SK-N-SH (cell line): ENCODE data around the gene LCOR. TPM values are rescaled to one million over a fixed set of nuclear protein-coding genes. Genes with fewer than 3 reads are reported as not detected.

ENCODE experiments used
- CTCF ChIA-PET: fragments of 300-600, 350-600 bp; formaldehyde crosslinking; extraction: SDS; loops from one replicate; lab custom pipeline; 2021; lab: Yijun Ruan, JAX
- POLR2A ChIA-PET: fragments of 350-600 bp; sonication (Branson Sonifier 250); formaldehyde crosslinking; extraction: SDS; loops from one replicate; lab custom pipeline; 2020; ENCODE audit warnings: antibody characterized with exemption, inconsistent platforms; lab: Yijun Ruan, JAX
- DNase-seq: peaks from one replicate; pipeline ENCODE4 v3.0.0; 2012
- H2AFZ ChIP-seq: fragments of 200-600 bp; sonication (generic); 2 replicates; pipeline ENCODE4 v1.8.1; 2016; ENCODE audit warnings: antibody characterized with exemption, mild to moderate bottlenecking, low read depth
- H3F3A ChIP-seq: fragments of 200-600 bp; sonication (generic); replicated peaks from 2 replicates; pipeline ENCODE3; 2016; ENCODE audit warnings: antibody characterized with exemption, mild to moderate bottlenecking; ENCODE audit not compliant: insufficient read depth
- H3K27ac ChIP-seq, 2 experiments: fragments of 200-500 bp in 1 of 2; fragments of 200-600 bp in 1 of 2; sonication (Bioruptor generic) in 1 of 2; sonication (generic), shearing (Covaris generic) in 1 of 2; 2 replicates each; pipeline versions ENCODE4 v1.5.1 to v1.6.1; 2014 to 2016; ENCODE audit warnings: low read depth in 2 of 2, inconsistent platforms in 1 of 2, low read length in 1 of 2, mild to moderate bottlenecking in 1 of 2, mixed read lengths in 1 of 2
- H3K27me3 ChIP-seq: fragments of 200-600 bp; sonication (generic), shearing (Covaris generic); 2 replicates; pipeline ENCODE4 v1.6.1; 2016; ENCODE audit warnings: mixed run types; ENCODE audit not compliant: insufficient read depth
- H3K36me3 ChIP-seq, 2 experiments: fragments of 200-500 bp in 1 of 2; fragments of 200-600 bp in 1 of 2; sonication (Bioruptor generic) in 1 of 2; sonication (generic) in 1 of 2; replicated peaks in 1 of 2; 2 replicates each; pipeline versions ENCODE3 to v1.5.1; 2014 to 2016; ENCODE audit warnings: low read length in 1 of 2, mild to moderate bottlenecking in 1 of 2; ENCODE audit not compliant: insufficient read depth in 2 of 2, control insufficient read depth in 1 of 2
- H3K4me1 ChIP-seq, 2 experiments: fragments of 200-500 bp in 1 of 2; fragments of 200-600 bp in 1 of 2; sonication (Bioruptor generic) in 1 of 2; sonication (generic), shearing (Covaris generic) in 1 of 2; 2 replicates each; pipeline versions ENCODE4 v1.5.1 to v1.6.1; 2014 to 2016; ENCODE audit warnings: low read depth in 1 of 2, low read length in 1 of 2, mixed run types in 1 of 2; ENCODE audit not compliant: insufficient read depth in 2 of 2, control insufficient read depth in 1 of 2
- H3K4me2 ChIP-seq: fragments of 200-600 bp; sonication (generic), shearing (Covaris generic); 2 replicates; pipeline ENCODE4 v1.6.1; 2017; ENCODE audit warnings: mixed run types
- H3K4me3 ChIP-seq, 2 experiments: fragments of 200-500 bp in 1 of 2; fragments of 200-600 bp in 1 of 2; sonication (Bioruptor generic) in 1 of 2; sonication (generic), shearing (Covaris generic) in 1 of 2; 2 replicates each; pipeline versions ENCODE4 v1.5.1 to v1.8.1; 2014 to 2016; ENCODE audit warnings: low read depth in 2 of 2, inconsistent platforms in 1 of 2, low read length in 1 of 2, mild to moderate bottlenecking in 1 of 2, mixed read lengths in 1 of 2, moderate library complexity in 1 of 2
- H3K79me2 ChIP-seq: fragments of 200-600 bp; sonication (generic); 2 replicates; pipeline ENCODE4 v1.8.1; 2017; ENCODE audit warnings: mild to moderate bottlenecking; ENCODE audit not compliant: insufficient read depth
- H3K9ac ChIP-seq: fragments of 200-600 bp; sonication (generic); 2 replicates; pipeline ENCODE4 v1.6.1; 2017; ENCODE audit warnings: mixed run types
- H3K9me2 ChIP-seq: fragments of 200-600 bp; sonication (generic); 2 replicates; pipeline ENCODE4 v1.6.1; 2017; ENCODE audit warnings: mixed run types
- H3K9me3 ChIP-seq: fragments of 200-600 bp; sonication (generic); 2 replicates; pipeline ENCODE4 v1.6.1; 2017; ENCODE audit warnings: mixed run types, mild to moderate bottlenecking, moderate library complexity
- H4K20me1 ChIP-seq: fragments of 200-600 bp; sonication (generic); 2 replicates; pipeline ENCODE4 v1.6.1; 2017; ENCODE audit warnings: mild to moderate bottlenecking, mixed run types; ENCODE audit not compliant: insufficient read depth
- CHD2 ChIP-seq: fragments of 150-350 bp; IDR thresholded peaks from 2 replicates; pipeline ENCODE4 v1.6.1; 2018; ENCODE audit warnings: low read length; ENCODE audit not compliant: partially characterized antibody
- EP300 ChIP-seq, 2 experiments: IDR thresholded peaks; 2 replicates each; pipeline versions ENCODE4 v1.4.0 to v1.6.1; 2012; ENCODE audit warnings: borderline replicate concordance in 1 of 2, low read depth in 1 of 2, low read length in 1 of 2
- FOSL2 ChIP-seq: IDR thresholded peaks from 2 replicates; pipeline ENCODE4 v1.4.0; 2012; ENCODE audit warnings: low read depth, mild to moderate bottlenecking, moderate library complexity, borderline replicate concordance
- GABPA ChIP-seq: IDR thresholded peaks from 2 replicates; pipeline ENCODE4 v1.4.0; 2012; ENCODE audit warnings: low read depth, mild to moderate bottlenecking
- IRF3 ChIP-seq: fragments of 150-350 bp; IDR thresholded peaks from 2 replicates; pipeline ENCODE4 v1.6.1; 2016; ENCODE audit warnings: mild to moderate bottlenecking, low read depth, low read length
- JUND ChIP-seq: IDR thresholded peaks from 2 replicates; pipeline ENCODE4 v1.4.0; 2012
- MEF2A ChIP-seq: IDR thresholded peaks from 2 replicates; pipeline ENCODE4 v1.4.0; 2012; ENCODE audit warnings: low read depth, borderline replicate concordance
- MXI1 ChIP-seq: IDR thresholded peaks from 2 replicates; pipeline ENCODE4 v1.6.1; 2012; ENCODE audit warnings: mild to moderate bottlenecking, low read depth, low read length, improper control_type of control experiment
- NFIC ChIP-seq: IDR thresholded peaks from 2 replicates; pipeline ENCODE4 v1.4.0; 2012; ENCODE audit warnings: borderline replicate concordance
- NRF1 ChIP-seq: IDR thresholded peaks from 2 replicates; pipeline ENCODE4 v1.6.1; 2012; ENCODE audit warnings: low read depth, mild to moderate bottlenecking, low read length
- POLR2AphosphoS5 ChIP-seq: IDR thresholded peaks from 2 replicates; pipeline ENCODE4 v1.6.1; 2012; ENCODE audit warnings: low read depth, low read length
- RFX5 ChIP-seq: IDR thresholded peaks from 2 replicates; pipeline ENCODE4 v1.6.1; 2012; ENCODE audit warnings: mild to moderate bottlenecking, improper control_type of control experiment, low read length
- RXRA ChIP-seq: IDR thresholded peaks from 2 replicates; pipeline ENCODE4 v1.4.0; 2012; ENCODE audit warnings: low read depth, mild to moderate bottlenecking, borderline replicate concordance
- SIN3A ChIP-seq: IDR thresholded peaks from 2 replicates; pipeline ENCODE4 v1.6.1; 2012; ENCODE audit warnings: low read depth, mild to moderate bottlenecking, low read length, moderate library complexity, borderline replicate concordance
- SMC3 ChIP-seq: IDR thresholded peaks from 2 replicates; pipeline ENCODE4 v1.6.1; 2012; ENCODE audit warnings: low read depth, low read length, improper control_type of control experiment
- TAF1 ChIP-seq: IDR thresholded peaks from 2 replicates; pipeline ENCODE4 v1.6.1; 2012; ENCODE audit warnings: low read depth, mild to moderate bottlenecking, low read length, moderate library complexity, borderline replicate concordance
- TCF12 ChIP-seq: IDR thresholded peaks from 2 replicates; pipeline ENCODE4 v1.4.0; 2012
- USF1 ChIP-seq: IDR thresholded peaks from 2 replicates; pipeline ENCODE4 v1.4.0; 2012; ENCODE audit warnings: low read depth, borderline replicate concordance
- YY1 ChIP-seq: IDR thresholded peaks from 2 replicates; pipeline ENCODE4 v1.4.0; 2012; ENCODE audit warnings: low read depth, mild to moderate bottlenecking
- ZBTB33 ChIP-seq: IDR thresholded peaks from 2 replicates; pipeline ENCODE4 v1.4.0; 2012; ENCODE audit warnings: low read depth, borderline replicate concordance
- WGBS: methylation state at CpG from one replicate; pipeline ENCODE4 v1.1.6; 2017; ENCODE audit warnings: low lambda C conversion rate; 5-methylcytosine and 5-hydroxymethylcytosine counted together
- polyA plus RNA-seq, 3 experiments: library from polyadenylated mRNA; depleted of rRNA; stranded (reverse); fragments of >200 nt; gene quantifications; 2 replicates each; pipeline ENCODE4 v1.2.3, GENCODE V29; 2012
- TF ChIP-seq, protein P1 (sequence below): fragments of 200-600 bp; sonication (generic); IDR thresholded peaks from 2 replicates; pipeline ENCODE4 v1.6.1; 2017; ENCODE audit warnings: antibody characterized with exemption, mild to moderate bottlenecking, moderate library complexity
- TF ChIP-seq, protein P2 (sequence below): IDR thresholded peaks from 2 replicates; pipeline ENCODE4; 2012
- TF ChIP-seq, protein P3 (sequence below): IDR thresholded peaks from 2 replicates; pipeline ENCODE4 v1.4.0; 2012; ENCODE audit warnings: low read depth

The LCOR gene
- polyA plus RNA-seq, 1 of the 3 experiments (the other 2 are of a cell fraction): 1.9 TPM

DNA sequence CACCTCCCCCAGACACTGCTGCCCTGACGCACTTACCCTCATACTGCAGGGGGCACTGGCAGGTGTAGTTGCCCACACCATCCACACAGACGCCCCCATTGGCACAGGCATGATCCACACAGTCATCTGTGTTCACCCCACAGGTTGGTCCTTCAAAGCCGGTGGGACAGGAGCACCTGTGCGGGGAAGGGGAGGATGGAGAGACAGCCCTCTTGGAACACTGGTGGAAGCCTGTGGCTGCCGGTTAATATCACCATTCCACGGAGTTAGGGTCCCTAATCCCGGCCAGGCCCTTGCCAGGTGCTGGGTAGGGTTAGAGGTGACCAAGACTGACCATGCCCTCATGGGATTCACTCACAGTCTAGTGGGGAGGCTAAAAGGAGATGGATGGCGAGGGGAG lies 181.9 kb downstream of the LCOR start:
- H3K9me2 ChIP-seq: peaks cover 3% of the 10 kb centered on the region; the same call in 1 of the 2 replicates
- ChIA-PET POLR2A (no interaction called here), CTCF (interaction anchor here (2.3 to 2.5 kb wide), 2 partner anchors 24 to 197 kb away, joined by 7 to 9 read pairs; no protein-coding TSS in a partner anchor)
- H3K9ac ChIP-seq: no peak overlapping the region
- no peaks in the 10 kb centered on the region for H3K27me3 ChIP-seq
- WGBS: 42% methylated on average over 5 of the region's 8 CpGs
- H4K20me1 ChIP-seq: no peaks in the 10 kb centered on the region
- no peaks in the 10 kb centered on the region for H3K4me1 ChIP-seq
- no peaks in the 10 kb centered on the region for H3K9me3 ChIP-seq
- DNase-seq: no peak
- H3K4me3 ChIP-seq: no peak overlapping the region
- H3K79me2 ChIP-seq: no peaks in the 10 kb centered on the region
- no peak overlapping the region for H2AFZ ChIP-seq
- H3K27ac ChIP-seq: no peak overlapping the region
- TF ChIP-seq MEF2A: no peak
- TF ChIP-seq NFIC: no peak
- no peak for TF ChIP-seq TAF1
- TF ChIP-seq, protein P1, sequence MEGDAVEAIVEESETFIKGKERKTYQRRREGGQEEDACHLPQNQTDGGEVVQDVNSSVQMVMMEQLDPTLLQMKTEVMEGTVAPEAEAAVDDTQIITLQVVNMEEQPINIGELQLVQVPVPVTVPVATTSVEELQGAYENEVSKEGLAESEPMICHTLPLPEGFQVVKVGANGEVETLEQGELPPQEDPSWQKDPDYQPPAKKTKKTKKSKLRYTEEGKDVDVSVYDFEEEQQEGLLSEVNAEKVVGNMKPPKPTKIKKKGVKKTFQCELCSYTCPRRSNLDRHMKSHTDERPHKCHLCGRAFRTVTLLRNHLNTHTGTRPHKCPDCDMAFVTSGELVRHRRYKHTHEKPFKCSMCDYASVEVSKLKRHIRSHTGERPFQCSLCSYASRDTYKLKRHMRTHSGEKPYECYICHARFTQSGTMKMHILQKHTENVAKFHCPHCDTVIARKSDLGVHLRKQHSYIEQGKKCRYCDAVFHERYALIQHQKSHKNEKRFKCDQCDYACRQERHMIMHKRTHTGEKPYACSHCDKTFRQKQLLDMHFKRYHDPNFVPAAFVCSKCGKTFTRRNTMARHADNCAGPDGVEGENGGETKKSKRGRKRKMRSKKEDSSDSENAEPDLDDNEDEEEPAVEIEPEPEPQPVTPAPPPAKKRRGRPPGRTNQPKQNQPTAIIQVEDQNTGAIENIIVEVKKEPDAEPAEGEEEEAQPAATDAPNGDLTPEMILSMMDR: no peak
- no peak for TF ChIP-seq SMC3
- TF ChIP-seq, protein P2, sequence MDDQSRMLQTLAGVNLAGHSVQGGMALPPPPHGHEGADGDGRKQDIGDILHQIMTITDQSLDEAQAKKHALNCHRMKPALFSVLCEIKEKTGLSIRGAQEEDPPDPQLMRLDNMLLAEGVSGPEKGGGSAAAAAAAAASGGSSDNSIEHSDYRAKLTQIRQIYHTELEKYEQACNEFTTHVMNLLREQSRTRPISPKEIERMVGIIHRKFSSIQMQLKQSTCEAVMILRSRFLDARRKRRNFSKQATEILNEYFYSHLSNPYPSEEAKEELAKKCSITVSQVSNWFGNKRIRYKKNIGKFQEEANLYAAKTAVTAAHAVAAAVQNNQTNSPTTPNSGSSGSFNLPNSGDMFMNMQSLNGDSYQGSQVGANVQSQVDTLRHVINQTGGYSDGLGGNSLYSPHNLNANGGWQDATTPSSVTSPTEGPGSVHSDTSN: no peak
- TF ChIP-seq, protein P3, sequence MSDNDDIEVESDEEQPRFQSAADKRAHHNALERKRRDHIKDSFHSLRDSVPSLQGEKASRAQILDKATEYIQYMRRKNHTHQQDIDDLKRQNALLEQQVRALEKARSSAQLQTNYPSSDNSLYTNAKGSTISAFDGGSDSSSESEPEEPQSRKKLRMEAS: no peak
- TF ChIP-seq CHD2: no peak
- TF ChIP-seq MXI1: no peak
- TF ChIP-seq NRF1: no peak
- TF ChIP-seq JUND: no peak
- no peak for TF ChIP-seq RFX5
- TF ChIP-seq EP300 (IDR thresholded peaks at IDR 0.05; ENCODE audit: borderline replicate concordance in 1 of 2, low read depth in 1 of 2, low read length in 1 of 2): no peak
- TF ChIP-seq GABPA: no peak
- TF ChIP-seq USF1: no peak
- no peaks in the 10 kb centered on the region for H3K36me3 ChIP-seq
- H3F3A ChIP-seq: no peaks in the 10 kb centered on the region
- no peak overlapping the region for H3K4me2 ChIP-seq

DNA sequence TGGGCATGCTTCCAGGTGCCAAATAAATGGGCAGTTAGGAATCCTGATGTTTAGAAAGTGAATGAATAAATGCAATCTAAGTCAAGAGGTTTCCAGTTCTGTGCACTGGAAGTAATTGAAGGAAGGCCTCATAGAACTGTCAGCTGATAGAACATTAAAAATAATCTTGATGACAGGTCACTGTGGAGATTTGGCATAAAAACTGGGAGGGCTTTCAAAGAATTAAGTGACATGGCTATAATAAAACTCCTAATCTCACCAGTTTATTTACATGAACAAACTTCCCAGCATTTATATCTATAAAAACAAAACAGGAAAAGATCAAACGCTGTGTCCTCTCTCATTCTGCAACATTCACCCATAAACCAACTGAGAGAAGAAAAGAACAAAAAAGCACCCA lies 183.1 kb downstream of the LCOR start:
- Histone ChIP-seq H3K27me3 (no peaks in the 10 kb centered on the region), H3K79me2 (no peaks in the 10 kb centered on the region), H3K9me2 (no peaks in the 10 kb centered on the region), H4K20me1 (no peaks in the 10 kb centered on the region), H3K4me3 (no peak overlapping the region), H3K4me1 (no peaks in the 10 kb centered on the region), H2AFZ (no peak overlapping the region), H3F3A (no peaks in the 10 kb centered on the region), H3K9ac (no peak overlapping the region), H3K4me2 (no peak overlapping the region), H3K36me3 (no peaks in the 10 kb centered on the region), H3K9me3 (no peaks in the 10 kb centered on the region), H3K27ac (no peak overlapping the region)
- 92% methylated on average over 1 of the region's 1 CpG for WGBS
- ChIA-PET CTCF (no interaction called here), POLR2A (no interaction called here)
- DNase-seq: no peak
- TF ChIP-seq SIN3A (no peak), MXI1 (no peak), ZBTB33 (no peak), TAF1 (no peak), EP300 (IDR thresholded peaks at IDR 0.05; ENCODE audit: borderline replicate concordance in 1 of 2, low read depth in 1 of 2, low read length in 1 of 2) (no peak), POLR2AphosphoS5 (no peak), RXRA (no peak), YY1 (no peak), RFX5 (no peak), TCF12 (no peak), FOSL2 (no peak), IRF3 (no peak)
